GM19239 (cell line): ENCODE measurements around the gene SLC16A12.

Experiments used
- DNase-seq: peaks from one replicate; pipeline ENCODE4 v3.0.0; 2011; ENCODE audit warnings: low spot score; ENCODE audit not compliant: insufficient read length
- FAIRE-seq: peaks from 2 replicates; lab custom pipeline; 2011; peaks lifted over from hg19 to GRCh38; lab: Jason Lieb, UNC

Gene SLC16A12, protein sequence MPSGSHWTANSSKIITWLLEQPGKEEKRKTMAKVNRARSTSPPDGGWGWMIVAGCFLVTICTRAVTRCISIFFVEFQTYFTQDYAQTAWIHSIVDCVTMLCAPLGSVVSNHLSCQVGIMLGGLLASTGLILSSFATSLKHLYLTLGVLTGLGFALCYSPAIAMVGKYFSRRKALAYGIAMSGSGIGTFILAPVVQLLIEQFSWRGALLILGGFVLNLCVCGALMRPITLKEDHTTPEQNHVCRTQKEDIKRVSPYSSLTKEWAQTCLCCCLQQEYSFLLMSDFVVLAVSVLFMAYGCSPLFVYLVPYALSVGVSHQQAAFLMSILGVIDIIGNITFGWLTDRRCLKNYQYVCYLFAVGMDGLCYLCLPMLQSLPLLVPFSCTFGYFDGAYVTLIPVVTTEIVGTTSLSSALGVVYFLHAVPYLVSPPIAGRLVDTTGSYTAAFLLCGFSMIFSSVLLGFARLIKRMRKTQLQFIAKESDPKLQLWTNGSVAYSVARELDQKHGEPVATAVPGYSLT

DNA sequence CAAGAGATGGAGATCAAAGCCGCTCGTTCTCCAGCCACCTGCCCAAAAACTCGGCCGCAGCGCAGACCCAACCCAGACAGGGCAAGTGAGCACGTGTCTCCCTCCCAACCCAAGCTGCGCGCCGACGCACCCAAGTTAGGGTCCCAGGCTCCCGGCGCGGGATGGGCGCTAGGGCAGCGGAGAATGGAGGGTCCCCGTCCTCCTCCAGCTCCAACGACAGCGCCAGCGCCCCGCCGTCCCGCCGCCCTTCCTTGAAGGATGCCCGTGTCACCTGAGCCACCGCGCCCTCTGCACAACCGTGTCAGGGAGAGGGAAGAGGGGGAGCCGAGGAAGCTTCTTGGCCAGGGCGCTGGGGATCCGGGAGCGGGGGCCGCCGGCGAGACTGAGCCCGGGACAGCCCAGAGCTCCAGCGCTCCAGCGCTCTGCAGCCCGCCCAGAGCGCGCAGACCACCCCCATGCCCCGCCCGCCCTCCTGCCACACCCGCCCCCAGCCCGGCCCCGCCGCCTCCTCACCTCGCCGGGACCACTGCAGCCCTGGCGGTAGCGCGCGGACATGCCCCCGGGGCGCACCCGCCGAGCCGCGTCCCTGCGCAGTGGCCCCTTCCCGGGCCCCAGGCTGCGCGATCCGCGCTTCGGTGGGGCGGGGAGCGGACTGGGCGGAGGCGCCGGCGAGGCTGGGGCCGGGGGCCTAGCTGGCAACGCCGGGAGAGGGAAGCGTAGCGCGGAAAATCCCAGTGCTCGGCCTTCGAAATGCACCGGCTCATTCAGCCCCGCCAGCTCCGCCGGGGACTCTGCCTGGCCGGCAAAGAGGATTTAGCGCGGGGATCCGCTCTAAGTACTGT lies at the start of gene SLC16A12:
Gene SLC16A12 (minus strand): TSS at position 424 of the 842 bp plus-strand sequence. CDS start 73,016 bp downstream, outside the sequence.
- no peak for DNase-seq

DNA sequence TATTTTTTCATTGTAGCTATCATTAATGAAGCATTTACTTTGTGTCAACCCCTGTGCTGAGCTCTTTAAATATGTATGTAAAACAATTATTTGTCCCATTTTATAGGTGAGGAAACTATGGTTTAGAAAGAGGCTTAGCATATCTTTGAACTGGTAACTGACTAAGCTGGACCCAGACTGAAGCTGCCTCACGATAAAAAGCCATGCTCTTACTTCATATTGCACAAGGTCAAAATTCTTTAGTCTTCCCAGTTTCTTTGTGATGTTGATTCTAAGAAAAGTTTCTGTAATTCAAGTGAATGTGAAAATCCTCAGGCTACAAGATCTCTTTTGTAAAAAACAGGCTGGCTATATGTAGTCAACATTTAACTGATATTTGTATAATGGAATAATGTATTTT lies 46.6 kb upstream of the SLC16A12 start:
- FAIRE-seq (no peak), DNase-seq (no peak)

More for the DNA sequence above, at the start of gene SLC16A12:
- FAIRE-seq = no peak

DNA sequence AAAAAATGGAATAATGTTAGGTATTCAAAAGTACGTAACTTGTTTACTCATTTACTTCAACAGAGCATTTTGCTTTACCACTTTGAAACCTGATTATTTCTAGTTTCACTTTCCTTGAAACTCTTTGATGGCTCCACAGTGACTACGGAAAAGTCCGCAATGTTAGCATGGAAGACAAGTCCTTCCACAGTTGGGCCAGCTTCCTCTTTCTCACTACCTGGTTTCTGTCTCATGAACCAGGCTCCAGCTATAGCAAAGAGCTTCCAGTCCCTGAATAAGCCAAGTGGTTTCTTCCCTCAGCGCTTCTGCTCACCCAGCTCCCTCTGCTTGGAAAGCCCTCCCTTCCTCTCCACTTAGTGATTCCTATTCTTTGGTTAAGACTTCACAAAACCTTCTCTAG lies 44.8 kb upstream of the SLC16A12 start:
- DNase-seq = no peak
- no peak for FAIRE-seq

GRCh38 chr10:89576696-89577095 lies 41.3 kb upstream of the SLC16A12 start:
- DNase-seq (no peak), FAIRE-seq (no peak)

DNA sequence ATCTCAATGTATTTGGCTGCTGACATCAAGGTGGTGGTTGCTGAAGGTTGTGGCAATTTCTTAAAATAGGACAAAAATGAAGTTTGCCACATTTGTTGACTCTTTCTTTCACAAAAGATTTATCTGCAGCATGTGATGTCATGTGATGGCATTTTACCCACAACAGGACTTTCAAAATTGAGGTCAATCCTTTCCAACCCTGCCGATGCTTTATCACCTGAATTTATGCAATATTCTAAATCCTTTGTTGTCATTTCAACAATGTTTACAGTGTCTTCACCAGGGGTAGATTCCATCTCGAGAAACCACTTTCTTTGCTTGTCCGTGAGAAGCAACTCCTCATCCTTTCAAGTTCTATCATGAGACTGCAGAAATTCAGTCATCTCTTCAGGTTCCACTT lies 40.6 kb upstream of the SLC16A12 start:
- no peak for FAIRE-seq
- no peak for DNase-seq

GRCh38 chr10:89575031-89575430 lies 39.6 kb upstream of the SLC16A12 start:
- no peak for FAIRE-seq
- no peak for DNase-seq

GRCh38 chr10:89574368-89574767 lies 39.0 kb upstream of the SLC16A12 start:
- DNase-seq = no peak
- FAIRE-seq = no peak

- FAIRE-seq = no peak
- no peak for DNase-seq
Measured at GRCh38 chr10:89567576-89568245, 32.3 kb upstream of the SLC16A12 start.

- DNase-seq (no peak), FAIRE-seq (no peak)
Measured at GRCh38 chr10:89566992-89567391, 31.6 kb upstream of the SLC16A12 start.

- FAIRE-seq = no peak
- DNase-seq = no peak
Measured at GRCh38 chr10:89566095-89566950, 30.9 kb upstream of the SLC16A12 start.

- FAIRE-seq = no peak
Measured at GRCh38 chr10:89565180-89565579, 29.8 kb upstream of the SLC16A12 start.

DNA sequence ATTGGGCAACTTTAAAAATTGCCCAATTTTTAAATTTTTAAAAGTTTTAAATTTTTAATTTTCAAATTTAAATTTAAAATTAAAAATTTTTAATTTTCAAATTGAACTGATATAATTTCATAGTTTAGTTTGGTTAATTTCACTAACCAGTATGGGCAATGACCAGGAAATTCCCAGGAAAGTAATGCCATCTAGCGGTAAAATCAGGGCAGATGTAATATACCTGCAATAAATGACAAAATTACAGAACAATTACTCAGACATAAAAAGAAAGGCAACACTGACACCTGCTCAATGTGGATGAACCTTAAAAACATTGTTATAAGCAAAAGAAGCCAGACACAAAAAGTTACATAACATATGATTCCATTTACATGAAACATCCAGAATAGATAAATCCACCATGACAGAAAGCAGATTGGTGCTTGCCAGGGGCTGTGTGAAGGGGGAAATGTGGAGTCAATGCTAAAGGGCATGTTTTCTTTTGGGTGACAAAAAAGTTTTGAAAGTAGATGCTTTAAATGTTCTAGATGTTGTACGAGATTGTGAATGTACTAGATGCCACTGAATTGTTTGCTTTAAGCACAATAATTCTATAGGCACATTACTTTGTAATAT lies 28.6 kb upstream of the SLC16A12 start:
- FAIRE-seq (peak; percentile 84), DNase-seq (peak; percentile 6)

More at GRCh38 chr10:89565180-89565579, 29.8 kb upstream of the SLC16A12 start:
- no peak for DNase-seq

DNA sequence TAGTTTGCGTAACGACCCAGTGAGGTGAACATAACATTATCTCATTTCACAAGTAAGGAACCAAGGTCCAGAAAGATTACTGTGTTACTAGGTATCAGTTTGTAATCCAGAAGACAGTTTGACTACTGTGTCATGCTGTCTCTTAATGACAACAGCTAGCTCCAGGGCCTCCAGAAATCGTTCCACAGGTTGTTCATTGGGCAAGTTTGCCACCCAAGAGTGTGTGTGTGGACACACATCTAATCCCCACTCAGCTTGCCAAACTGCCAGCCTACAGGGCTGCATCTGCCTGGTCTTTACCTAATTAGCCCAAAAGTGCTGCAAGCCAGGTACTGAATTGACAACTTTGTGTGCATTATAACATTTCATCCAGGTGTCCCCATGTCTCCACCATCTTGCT lies 27.9 kb upstream of the SLC16A12 start:
- DNase-seq (no peak), FAIRE-seq (no peak)

DNA sequence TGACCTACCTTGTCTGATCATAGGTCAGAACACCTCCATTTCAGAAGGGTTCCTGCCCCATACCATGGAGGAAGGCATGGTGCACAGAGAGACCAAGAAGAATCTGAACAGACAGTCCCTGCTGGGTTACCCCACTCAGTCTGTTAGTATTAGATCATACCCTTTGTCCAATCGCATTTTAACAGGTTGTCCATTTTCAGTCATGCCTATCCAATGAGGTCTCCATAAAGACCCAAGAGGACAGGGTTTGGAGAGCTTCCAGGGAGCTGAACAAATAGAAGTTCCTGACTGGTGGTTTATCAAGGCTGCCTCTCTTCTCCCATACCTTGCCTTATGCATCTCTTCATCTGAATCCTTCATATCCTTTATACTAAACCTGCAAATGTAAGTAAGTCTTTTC lies 21.2 kb upstream of the SLC16A12 start:
- DNase-seq = no peak
- FAIRE-seq = no peak

- DNase-seq = no peak
- no peak for FAIRE-seq
Measured at GRCh38 chr10:89555688-89556445, 20.5 kb upstream of the SLC16A12 start.

- FAIRE-seq (no peak), DNase-seq (no peak)
Measured at GRCh38 chr10:89554433-89554832, 19.0 kb upstream of the SLC16A12 start.

GRCh38 chr10:89553064-89553734 lies 17.8 kb upstream of the SLC16A12 start:
- DNase-seq (no peak), FAIRE-seq (no peak)

GRCh38 chr10:89552213-89552612 lies 16.8 kb upstream of the SLC16A12 start:
- FAIRE-seq (no peak), DNase-seq (no peak)
